PFSK-1 (cell line): ENCODE results near the gene GPR32.

Source experiments
- FOXP2 ChIP-seq: optimal IDR thresholded peaks from 2 replicates; pipeline ENCODE3; 2011; ENCODE audit warnings: borderline replicate concordance, control low read depth, inconsistent platforms; ENCODE audit not compliant: insufficient read depth; ENCODE audit errors: extremely low read length, extremely low read depth
- POLR2AphosphoS5 ChIP-seq: IDR thresholded peaks from 2 replicates; pipeline ENCODE4 v1.6.1; 2012; ENCODE audit warnings: low read depth, mild to moderate bottlenecking, control low read depth, low read length, moderate library complexity
- REST ChIP-seq, 2 experiments: IDR thresholded peaks; 2 replicates each; pipeline versions ENCODE4 v1.6.1 to v1.8.0; 2011 to 2012; ENCODE audit warnings: low read depth in 2 of 2, low read length in 2 of 2, control low read depth in 1 of 2, inconsistent platforms in 1 of 2, mild to moderate bottlenecking in 1 of 2, moderate library complexity in 1 of 2; ENCODE audit not compliant: insufficient read depth in 1 of 2
- SIN3A ChIP-seq: IDR thresholded peaks from 2 replicates; pipeline ENCODE4 v1.6.1; 2012; ENCODE audit warnings: mild to moderate bottlenecking, low read length, moderate library complexity, borderline replicate concordance; ENCODE audit not compliant: insufficient read depth
- TAF1 ChIP-seq: IDR thresholded peaks from 2 replicates; pipeline ENCODE4 v1.6.1; 2012; ENCODE audit warnings: low read length, control low read depth, borderline replicate concordance; ENCODE audit not compliant: insufficient read depth

Gene GPR32

GRCh38 chr19:50743537-50743936 is 26.7 kb upstream of the GPR32 start:
- no peak for TF ChIP-seq TAF1
- no peak for TF ChIP-seq POLR2AphosphoS5
- no peak for TF ChIP-seq FOXP2
- no peak for TF ChIP-seq SIN3A
- no peak for TF ChIP-seq REST (IDR thresholded peaks at IDR 0.05; ENCODE audit: insufficient read depth in 1 of 2, low read depth in 2 of 2, low read length in 2 of 2)

GRCh38 chr19:50745221-50745620 is 25.0 kb upstream of the GPR32 start:
- no peak for TF ChIP-seq TAF1
- TF ChIP-seq FOXP2: no peak

- TF ChIP-seq SIN3A: no peak
- no peak for TF ChIP-seq FOXP2
These were observed 20.8 kb upstream of the GPR32 start for GRCh38 chr19:50749490-50749889.

- TF ChIP-seq SIN3A (no peak), TAF1 (no peak), POLR2AphosphoS5 (no peak), REST (IDR thresholded peaks at IDR 0.05; ENCODE audit: insufficient read depth in 1 of 2, low read depth in 2 of 2, low read length in 2 of 2) (no peak), FOXP2 (no peak)
These were observed 20.3 kb upstream of the GPR32 start for GRCh38 chr19:50750010-50750409.

- TF ChIP-seq POLR2AphosphoS5 (no peak), SIN3A (no peak), FOXP2 (no peak)
These were observed 16.4 kb upstream of the GPR32 start for GRCh38 chr19:50753879-50754278.

GRCh38 chr19:50759886-50760285 is 10.4 kb upstream of the GPR32 start:
- TF ChIP-seq SIN3A (no peak), TAF1 (no peak), FOXP2 (no peak), POLR2AphosphoS5 (no peak), REST (IDR thresholded peaks at IDR 0.05; ENCODE audit: insufficient read depth in 1 of 2, low read depth in 2 of 2, low read length in 2 of 2) (no peak)

GRCh38 chr19:50764409-50764808 is 5.9 kb upstream of the GPR32 start:
- no peak for TF ChIP-seq FOXP2
- no peak for TF ChIP-seq POLR2AphosphoS5
- TF ChIP-seq TAF1: no peak
- no peak for TF ChIP-seq REST (IDR thresholded peaks at IDR 0.05; ENCODE audit: insufficient read depth in 1 of 2, low read depth in 2 of 2, low read length in 2 of 2)
- TF ChIP-seq SIN3A: no peak
